Measurements from ENCODE around the gene PLA2G2A. TPM values are rescaled to one million over a fixed set of nuclear protein-coding genes. Genes with fewer than 3 reads are reported as not detected.

PLA2G2A gene
- total and polyA plus RNA-seq, 2 of the 8 experiments (the other 6 are each of a cell fraction or from before 2014, with no cell fraction given): 0.69 to 3.7 TPM

DNA sequence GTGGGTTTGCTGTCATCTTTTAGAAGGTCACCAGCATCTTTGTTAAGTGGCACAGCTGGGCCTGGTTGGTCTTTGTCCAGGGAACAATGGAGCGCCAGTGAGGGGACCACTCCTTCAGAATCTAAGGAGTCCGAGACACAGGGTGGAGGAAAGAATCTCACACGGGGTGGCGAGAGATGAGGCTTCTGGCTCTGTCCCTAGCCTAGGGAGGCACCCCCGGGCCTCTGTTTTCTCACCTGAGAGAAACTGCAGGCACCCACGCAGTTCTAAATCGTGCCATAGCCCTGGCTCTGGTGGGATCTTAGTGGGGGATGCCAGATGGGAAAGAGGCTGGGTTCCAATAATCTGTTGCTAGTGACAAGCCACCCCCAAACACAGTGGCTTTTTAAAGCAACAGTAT lies 45.1 kb downstream of the PLA2G2A start:
- no peak overlapping the region for H2BK5ac ChIP-seq (ENCODE audit: low read depth, low read length)

More for the DNA sequence above, 45.1 kb downstream of the PLA2G2A start:
- CTCF ChIA-PET (ENCODE audit: partially characterized antibody): no interaction called here
- H4K20me1 ChIP-seq (replicated peaks in 1 of 2; ENCODE audit: control insufficient read depth in 1 of 2, insufficient read depth in 2 of 2, low read length in 2 of 2): no peaks in the 10 kb centered on the region
- no peaks in the 10 kb centered on the region for H3K79me2 ChIP-seq (ENCODE audit: control insufficient read depth in 1 of 2, insufficient read depth in 2 of 2, low read length in 2 of 2)
- no peaks in the 10 kb centered on the region for H3K36me3 ChIP-seq (ENCODE audit: control insufficient read depth in 2 of 4, insufficient read depth in 4 of 4, low read length in 3 of 4)
- no peak overlapping the region for H3K56ac ChIP-seq (replicated peaks; ENCODE audit: insufficient read length, low read depth, low read length)
- POLR2A ChIA-PET (ENCODE audit: partially characterized antibody): no interaction called here
- H2AFZ ChIP-seq (ENCODE audit: low read length): no peak overlapping the region
- H3K23me2 ChIP-seq (ENCODE audit: low read depth, low read length): peaks cover 2% of the 10 kb centered on the region; the same call in 1 of the 2 replicates
- H3K4me3 ChIP-seq (ENCODE audit: extremely low read depth in 1 of 4, insufficient read depth in 2 of 4, low read depth in 3 of 4, low read length in 4 of 4): no peak overlapping the region
- H3K27me3 ChIP-seq (replicated peaks in 1 of 4; ENCODE audit: control insufficient read depth in 3 of 4, extremely low read depth in 1 of 4, insufficient read depth in 3 of 4, low read length in 3 of 4): no peaks in the 10 kb centered on the region
- WGBS, 2 experiments (ENCODE audit: extremely low coverage in 1 of 2, insufficient coverage in 1 of 2, insufficient read length in 1 of 2, insufficient replicate concordance in 2 of 2, low coverage in 1 of 2, low lambda C conversion rate in 2 of 2, missing lambda C conversion rate in 1 of 2): 89% methylated on average over 7 of the region's 7 CpGs; no CpG with 5 or more reads in 1 of the 2 experiments
- H3K9me3 ChIP-seq (ENCODE audit: insufficient read depth in 2 of 2, low read depth in 1 of 2, low read length in 1 of 2): peaks cover 28 to 31% of the 10 kb centered on the region in 2 experiments
- TF ChIP-seq EZH2 (IDR thresholded peaks at IDR 0.05; ENCODE audit: low read depth, low read length, severe bottlenecking) (no peak), TAF7 (optimal IDR thresholded peaks at IDR 0.05; ENCODE audit: borderline replicate concordance, low read depth, low read length) (no peak), POLR2AphosphoS5 (IDR thresholded peaks at IDR 0.05; ENCODE audit: low read depth, low read length) (no peak), TAF1 (IDR thresholded peaks at IDR 0.05; ENCODE audit: low read depth, low read length) (no peak), CTBP2 (IDR thresholded peaks at IDR 0.05; ENCODE audit: borderline replicate concordance, insufficient read depth, insufficient read length, low read length) (no peak), HDAC6 (IDR thresholded peaks at IDR 0.05; ENCODE audit: low read depth, low read length) (no peak), SIN3A (conservative IDR thresholded peaks at IDR 0.05 in 1 of 2, IDR thresholded peaks at IDR 0.05 in 1 of 2; ENCODE audit: low read depth in 1 of 2, low read length in 2 of 2) (no peak), NRF1 (IDR thresholded peaks at IDR 0.05; ENCODE audit: low read depth, low read length) (no peak)
- no peak overlapping the region for H2BK20ac ChIP-seq (ENCODE audit: low read length)
- H3K9ac ChIP-seq (replicated peaks in 1 of 4; ENCODE audit: extremely low read depth in 1 of 4, low read depth in 3 of 4, low read length in 3 of 4): no peak overlapping the region
- no peaks in the 10 kb centered on the region for H3K79me1 ChIP-seq (ENCODE audit: low read depth, low read length)
- no peak overlapping the region for H2BK15ac ChIP-seq (ENCODE audit: low read length)
- FAIRE-seq: no peak
- no peak overlapping the region for H3K4ac ChIP-seq (replicated peaks; ENCODE audit: insufficient read length, low read depth, low read length)
- H3K23ac ChIP-seq (ENCODE audit: insufficient read length): no peak overlapping the region
- no peaks in the 10 kb centered on the region for H3K4me1 ChIP-seq (replicated peaks in 1 of 4; ENCODE audit: control insufficient read depth in 3 of 4, insufficient read depth in 4 of 4, low read length in 3 of 4)
- H4K91ac ChIP-seq (replicated peaks; ENCODE audit: insufficient read length, low read length): no peak overlapping the region
- H3K18ac ChIP-seq (ENCODE audit: extremely low read depth, low read length): no peak overlapping the region
- no peak overlapping the region for H2BK120ac ChIP-seq (replicated peaks; ENCODE audit: low read depth, low read length)
- H3K4me2 ChIP-seq (ENCODE audit: insufficient read depth in 1 of 2, low read depth in 2 of 2, low read length in 2 of 2): no peak overlapping the region
- H3K27ac ChIP-seq (ENCODE audit: low read depth, low read length): no peak overlapping the region
- no peak overlapping the region for H2AK5ac ChIP-seq (ENCODE audit: low read depth, low read length)
- no peak overlapping the region for H4K5ac ChIP-seq (ENCODE audit: insufficient read length, low read depth, low read length)
- no peak overlapping the region for H2BK12ac ChIP-seq (ENCODE audit: low read depth, low read length)
- no peak for DNase-seq (ENCODE audit: low read depth in 1 of 2, low spot score in 2 of 2)
- no peak overlapping the region for H4K8ac ChIP-seq (ENCODE audit: extremely low read depth, insufficient read depth, low read length)
- no peak overlapping the region for H3K14ac ChIP-seq (ENCODE audit: insufficient read length)
